ENCODE results near the gene ADAMTS17.

The ADAMTS17 gene

GRCh38 chr15:99986297-99987118 lies 355.3 kb downstream of the ADAMTS17 start:
- TF ChIP-seq EP300 (IDR thresholded peaks at IDR 0.05; ENCODE audit: borderline replicate concordance) = no peak
- no peak for TF ChIP-seq TEAD4 (IDR thresholded peaks at IDR 0.05)
- no peak for TF ChIP-seq ZBTB7A (IDR thresholded peaks at IDR 0.05; ENCODE audit: low read depth)
- TF ChIP-seq FOXM1 (IDR thresholded peaks at IDR 0.05; ENCODE audit: borderline replicate concordance, low read depth) = no peak
- no peak for TF ChIP-seq REST (IDR thresholded peaks at IDR 0.05; ENCODE audit: low read depth)
- TF ChIP-seq EGR1 (IDR thresholded peaks at IDR 0.05) = no peak
- TF ChIP-seq TAF1 (IDR thresholded peaks at IDR 0.05; ENCODE audit: low read depth) = no peak
- no peak for TF ChIP-seq YY1 (IDR thresholded peaks at IDR 0.05; ENCODE audit: low read depth)
- no peak for TF ChIP-seq USF1 (IDR thresholded peaks at IDR 0.05)
- no peak for TF ChIP-seq MAX (IDR thresholded peaks at IDR 0.05)

GRCh38 chr15:99985878-99986277 lies 355.9 kb downstream of the ADAMTS17 start:
- TF ChIP-seq ZBTB7A (IDR thresholded peaks at IDR 0.05; ENCODE audit: low read depth) (no peak), REST (IDR thresholded peaks at IDR 0.05; ENCODE audit: low read depth) (no peak), NFIC (IDR thresholded peaks at IDR 0.05) (no peak), CEBPB (IDR thresholded peaks at IDR 0.05) (no peak), TEAD4 (IDR thresholded peaks at IDR 0.05) (no peak), USF1 (IDR thresholded peaks at IDR 0.05) (no peak), CREB1 (IDR thresholded peaks at IDR 0.05; ENCODE audit: low read depth) (no peak), MAX (IDR thresholded peaks at IDR 0.05) (no peak), RAD21 (IDR thresholded peaks at IDR 0.05; ENCODE audit: low read depth) (no peak), TCF12 (IDR thresholded peaks at IDR 0.05; ENCODE audit: low read depth) (no peak), TAF1 (IDR thresholded peaks at IDR 0.05; ENCODE audit: low read depth) (no peak)

GRCh38 chr15:99984491-99985243 lies 357.1 kb downstream of the ADAMTS17 start:
- TF ChIP-seq REST (IDR thresholded peaks at IDR 0.05; ENCODE audit: low read depth) (no peak), MAX (IDR thresholded peaks at IDR 0.05) (no peak), CREB1 (IDR thresholded peaks at IDR 0.05; ENCODE audit: low read depth) (no peak), EP300 (IDR thresholded peaks at IDR 0.05; ENCODE audit: borderline replicate concordance) (no peak), EGR1 (IDR thresholded peaks at IDR 0.05) (no peak), ZBTB7A (IDR thresholded peaks at IDR 0.05; ENCODE audit: low read depth) (no peak), USF1 (IDR thresholded peaks at IDR 0.05) (no peak), RAD21 (IDR thresholded peaks at IDR 0.05; ENCODE audit: low read depth) (no peak), CEBPB (IDR thresholded peaks at IDR 0.05) (no peak), FOXM1 (IDR thresholded peaks at IDR 0.05; ENCODE audit: borderline replicate concordance, low read depth) (no peak), TEAD4 (IDR thresholded peaks at IDR 0.05) (no peak), NFIC (IDR thresholded peaks at IDR 0.05) (no peak), YY1 (IDR thresholded peaks at IDR 0.05; ENCODE audit: low read depth) (no peak), TAF1 (IDR thresholded peaks at IDR 0.05; ENCODE audit: low read depth) (no peak)

Data from Ishikawa (cell line).